GM19324 (cell line): ENCODE measurements around the gene SUB1.
"Not testable (repeated sequence)": the region's sequence is repeated elsewhere in the genome, so short reads cannot be mapped to it uniquely, and the experiment has no call there.

ENCODE experiments used
- ATAC-seq: cut with Tn5 transposase; IDR thresholded peaks from one replicate; pipeline ENCODE4 v1.9.1; 2021; ENCODE audit warnings: mild to moderate bottlenecking, moderate library complexity; ENCODE audit not compliant: unreplicated experiment, low FRiP score

Gene SUB1

DNA sequence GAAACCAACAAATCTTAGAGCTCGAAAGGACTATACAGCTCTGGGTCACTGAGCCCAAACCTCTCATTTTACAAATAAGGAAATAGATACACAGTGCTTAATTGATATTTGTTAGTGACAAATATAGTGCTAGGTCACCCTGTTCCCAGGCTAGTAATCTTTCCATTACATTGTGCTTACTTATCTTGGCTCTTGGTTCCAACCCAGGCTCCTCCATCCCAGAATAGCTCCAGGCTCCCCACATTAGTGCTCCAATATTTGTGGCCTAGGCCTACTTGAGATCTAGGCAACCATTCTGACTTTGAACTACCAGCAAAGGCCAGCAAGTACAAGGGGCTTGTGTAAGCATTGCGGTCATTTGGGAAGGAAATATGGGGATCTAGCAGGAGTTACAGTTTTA, 21.7 kb upstream of the SUB1 start:
- no peak for ATAC-seq

DNA sequence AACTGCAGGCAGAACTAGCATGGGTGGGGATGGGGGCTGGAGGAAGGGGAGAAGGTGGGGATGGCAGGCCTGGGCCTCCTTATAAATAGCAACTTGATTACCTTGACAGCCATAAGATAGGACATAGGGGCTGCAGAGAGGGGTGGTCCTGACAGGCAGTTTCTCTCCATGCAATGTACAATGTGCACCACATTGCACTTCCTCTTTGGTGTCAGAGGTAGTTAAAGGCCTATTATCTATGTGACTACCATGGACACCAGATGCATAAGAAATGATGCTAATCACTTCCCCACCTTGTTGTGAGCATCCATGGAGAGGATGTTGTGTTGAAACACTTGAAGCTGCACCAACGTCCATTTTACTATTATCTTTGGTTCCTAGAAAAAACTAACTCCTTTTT, 20.2 kb upstream of the SUB1 start:
- no peak for ATAC-seq

DNA sequence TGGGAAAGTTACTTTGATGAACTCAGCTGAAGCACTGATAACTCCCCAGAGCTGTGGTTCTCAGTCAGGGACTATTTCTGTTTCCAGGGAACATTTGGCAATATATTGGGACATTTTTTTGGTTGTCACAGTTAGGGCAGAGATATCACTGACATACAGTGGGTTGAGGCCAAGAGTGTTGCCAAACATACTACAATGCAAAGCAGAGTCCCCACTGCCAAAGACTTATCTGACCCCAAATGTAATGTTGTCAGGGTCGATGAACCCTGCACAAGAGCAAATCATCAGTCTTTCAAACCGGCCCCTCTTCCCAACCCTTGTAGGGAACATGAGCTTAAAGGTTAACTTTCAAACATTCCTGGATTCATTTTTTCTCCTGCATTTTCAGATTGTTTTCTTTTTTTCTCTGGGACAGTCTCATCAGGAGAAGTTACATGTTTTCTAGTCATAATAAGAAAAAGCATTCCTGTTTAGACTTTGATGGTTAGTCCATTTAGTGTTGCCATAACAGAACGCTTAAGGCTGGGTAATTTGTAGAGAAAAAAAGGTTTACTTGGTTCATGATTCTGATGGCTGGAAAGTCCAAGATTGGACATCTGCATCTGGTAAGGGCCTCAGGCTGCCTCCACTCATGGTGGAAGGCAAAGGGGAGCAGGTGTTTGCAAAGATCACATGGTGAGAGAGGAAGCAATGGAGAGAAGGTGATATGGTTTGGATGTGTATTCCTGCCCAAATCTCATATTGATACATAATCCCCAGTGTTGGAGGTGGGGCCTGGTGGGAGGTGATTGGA, 18.8 kb upstream of the SUB1 start:
- ATAC-seq, result no peak

DNA sequence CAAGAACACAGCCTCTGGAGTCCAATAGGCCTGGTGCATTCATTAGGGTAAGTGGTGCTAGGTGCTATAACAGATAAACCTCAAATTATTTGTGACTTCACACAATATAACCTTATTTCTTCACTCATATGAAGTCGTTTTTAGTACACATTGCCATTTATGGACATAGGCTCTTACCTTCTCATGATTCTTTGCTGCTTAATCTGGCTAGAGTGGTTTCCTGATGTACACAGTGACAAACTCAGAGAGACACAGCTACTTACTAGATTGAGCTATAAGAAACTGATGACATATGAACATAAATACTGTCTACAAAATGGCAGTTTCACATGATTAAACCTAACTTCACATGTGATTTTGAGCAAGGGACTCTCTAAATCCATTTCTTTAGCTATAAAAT, 14.2 kb upstream of the SUB1 start:
- ATAC-seq, result no peak

DNA sequence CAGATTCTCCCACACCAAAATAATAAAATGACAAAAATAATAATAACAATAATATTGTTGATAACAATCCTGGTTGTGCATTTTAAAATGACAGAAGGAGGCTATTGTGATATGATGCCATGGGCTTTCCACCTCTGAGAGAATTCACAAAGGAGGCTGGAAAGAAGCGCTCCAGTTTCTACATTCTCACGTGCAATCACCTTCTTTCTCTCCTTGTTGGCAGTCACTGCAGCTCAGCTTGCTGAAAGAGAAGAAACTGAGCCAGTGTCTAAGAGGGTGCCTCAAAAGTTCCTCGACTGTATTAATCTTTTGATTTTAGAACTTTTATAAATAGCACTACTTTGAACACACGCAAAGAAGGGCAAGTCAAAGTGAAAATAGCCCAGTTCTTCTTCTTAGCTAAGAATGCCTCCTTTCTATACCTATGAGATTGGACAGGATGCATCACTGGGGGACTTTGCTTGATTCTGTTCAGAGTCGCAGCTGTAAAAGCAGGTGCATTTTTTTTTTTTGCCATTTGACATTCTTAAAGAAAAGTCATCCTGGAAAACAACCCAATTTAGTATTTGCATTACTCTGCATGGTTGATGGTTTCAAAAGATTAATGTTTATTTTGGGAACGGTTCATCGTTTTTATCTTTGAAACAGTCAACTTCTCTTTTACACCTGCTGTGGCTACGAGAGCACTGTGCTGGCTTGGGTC, 12.4 kb upstream of the SUB1 start:
- ATAC-seq, result peak; percentile 88

DNA sequence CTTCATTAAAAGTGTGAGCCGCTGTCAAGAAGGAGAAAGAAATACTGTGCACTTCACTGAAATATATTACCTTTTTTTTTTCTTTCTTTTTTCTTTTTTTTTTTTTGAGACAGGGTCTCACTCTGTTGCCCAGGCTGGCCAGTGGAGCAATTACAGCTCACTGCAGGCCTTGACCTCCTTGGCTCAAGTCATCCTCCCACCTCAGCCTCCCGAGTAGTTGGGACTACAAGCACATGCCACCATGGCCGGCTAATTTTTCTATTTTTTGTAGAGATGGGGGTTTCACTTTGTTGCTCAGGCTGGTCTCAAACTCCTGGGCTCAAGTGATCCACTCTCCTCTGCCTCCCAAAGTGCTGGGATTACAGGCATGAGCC, 11.9 kb upstream of the SUB1 start:
- ATAC-seq, result not testable (repeated sequence)

DNA sequence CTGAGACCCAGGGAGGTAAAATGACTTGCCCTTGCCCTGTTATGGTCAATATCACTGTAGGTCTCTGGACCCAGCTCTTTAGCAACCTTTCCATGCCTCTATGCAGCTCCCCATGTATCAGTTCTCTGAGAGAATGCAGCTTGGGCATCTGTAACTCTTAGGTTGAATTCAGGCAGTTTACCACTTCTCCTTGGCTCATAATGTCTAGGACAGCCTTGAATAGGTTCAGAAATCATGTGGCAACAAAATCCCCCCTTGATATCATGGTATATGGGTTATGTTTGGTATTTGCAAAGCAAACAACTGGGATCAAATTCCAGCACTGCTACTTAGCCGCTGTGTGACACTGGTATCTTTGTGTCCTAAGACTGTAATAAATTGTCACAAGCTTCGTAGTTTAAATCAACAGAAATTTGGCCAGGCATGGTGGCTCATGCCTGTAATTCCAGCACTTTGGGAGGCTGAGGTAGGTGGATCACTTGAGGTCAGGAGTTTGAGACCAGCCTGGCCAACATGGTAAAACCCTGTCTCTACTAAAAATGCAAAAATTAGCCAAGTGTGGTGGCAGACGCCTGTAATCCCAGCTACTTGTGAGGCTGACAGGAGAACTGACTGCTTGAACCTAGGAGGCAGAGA, 10.7 kb upstream of the SUB1 start:
- ATAC-seq, result no peak

DNA sequence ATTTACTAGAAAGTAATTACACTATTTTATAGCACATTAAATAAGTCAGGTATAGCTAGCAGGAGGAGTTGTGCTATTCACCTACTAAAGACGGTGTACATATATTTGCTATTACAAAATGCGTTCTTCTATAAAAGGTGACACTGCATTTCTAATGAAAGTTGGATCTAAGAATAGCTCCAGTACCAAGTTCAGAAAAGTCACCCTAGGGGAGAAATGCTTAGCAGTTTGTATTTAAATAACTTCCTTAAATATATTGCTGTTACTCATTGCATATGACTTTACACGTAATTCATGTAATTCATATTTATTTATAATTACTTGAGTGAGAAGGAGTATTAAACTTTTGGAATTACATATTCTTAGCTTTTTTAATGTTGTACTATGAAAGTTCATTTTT, 7.0 kb upstream of the SUB1 start:
- ATAC-seq, result no peak

DNA sequence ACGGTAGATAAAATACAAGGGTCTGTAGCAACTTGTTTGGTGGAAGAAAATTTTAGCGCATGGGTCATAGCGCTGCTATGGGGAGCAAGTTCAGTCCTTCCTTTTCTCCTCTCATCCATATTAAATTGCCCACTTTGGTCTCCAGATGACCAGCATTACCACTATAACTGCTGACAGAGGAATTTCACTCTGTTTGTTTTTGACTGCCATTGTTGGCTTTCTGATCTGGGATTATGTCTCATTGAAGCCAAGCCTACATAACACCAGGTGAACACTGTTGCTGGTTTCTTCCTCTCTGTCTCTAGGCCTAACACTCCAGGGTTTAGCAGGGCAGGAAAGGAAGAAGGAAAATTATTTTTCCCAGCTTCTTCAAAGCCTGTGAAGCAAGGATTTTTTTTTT, 6.6 kb upstream of the SUB1 start:
- ATAC-seq, result no peak

DNA sequence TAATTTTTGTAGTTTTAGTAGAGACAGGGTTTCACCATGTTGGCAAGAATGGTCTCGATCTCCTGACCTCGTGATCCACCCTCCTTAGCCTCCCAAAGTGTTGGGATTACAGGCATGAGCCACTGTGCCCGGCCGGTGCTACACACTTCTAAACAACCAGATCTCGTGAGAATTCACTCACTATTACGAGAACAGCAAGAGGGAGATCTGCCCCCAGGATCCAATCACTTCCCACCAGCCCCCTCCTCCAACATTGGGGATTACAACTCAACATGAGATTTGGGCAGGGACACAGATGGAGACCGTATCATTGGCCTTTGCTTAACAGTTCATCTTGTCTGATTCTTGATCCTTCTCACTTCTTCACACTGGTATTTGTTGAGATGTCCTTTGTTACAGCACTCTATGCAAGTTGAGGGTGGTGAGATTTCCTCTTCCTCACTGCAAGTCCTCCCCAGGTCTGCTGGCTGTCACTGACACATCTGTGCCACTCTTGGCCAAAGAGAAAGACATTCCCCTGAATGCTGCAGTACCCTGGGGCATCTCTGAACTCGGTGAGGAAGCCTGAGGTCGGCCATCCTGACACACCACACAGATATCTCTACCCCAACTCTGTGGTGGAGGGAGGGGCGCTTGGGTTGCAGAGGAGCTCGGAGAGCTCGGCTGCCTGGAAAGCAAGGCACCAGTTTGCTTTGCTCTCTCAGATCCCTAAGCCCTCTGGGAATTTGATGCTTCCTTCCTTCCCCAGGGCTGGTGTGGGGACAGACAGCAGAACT, 4.2 kb upstream of the SUB1 start:
- no peak for ATAC-seq

DNA sequence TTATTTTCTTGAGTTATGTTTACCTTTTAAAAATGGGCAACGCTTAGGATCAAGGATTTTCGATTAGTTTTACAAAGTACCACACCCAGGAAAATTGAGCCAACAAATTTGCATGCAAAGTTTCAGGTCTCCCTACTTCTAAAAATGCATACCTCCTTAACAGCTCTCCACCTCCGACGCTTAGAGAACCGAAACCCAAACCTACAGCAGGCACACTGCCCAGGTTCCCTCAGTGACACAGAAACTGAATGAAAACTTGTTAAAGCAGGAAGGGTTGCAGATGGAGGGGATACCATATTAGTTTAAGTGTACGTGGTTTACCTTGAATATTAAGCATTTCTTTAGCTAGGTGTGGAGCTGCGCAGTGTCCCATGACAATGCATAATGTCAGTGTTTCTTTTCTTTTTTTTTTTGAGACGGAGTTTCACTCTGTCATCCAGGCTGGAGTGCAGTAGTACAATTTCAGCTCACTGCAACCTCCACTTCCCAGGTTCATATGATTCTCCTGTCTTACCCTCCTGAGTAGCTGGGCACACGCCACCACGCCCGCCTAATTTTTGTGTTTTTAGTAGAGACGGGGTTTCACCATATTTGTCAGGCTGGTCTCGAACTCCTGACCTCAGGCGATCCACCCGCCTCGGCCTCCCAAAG, 1.6 kb upstream of the SUB1 start:
- ATAC-seq, result peak; percentile 72

DNA sequence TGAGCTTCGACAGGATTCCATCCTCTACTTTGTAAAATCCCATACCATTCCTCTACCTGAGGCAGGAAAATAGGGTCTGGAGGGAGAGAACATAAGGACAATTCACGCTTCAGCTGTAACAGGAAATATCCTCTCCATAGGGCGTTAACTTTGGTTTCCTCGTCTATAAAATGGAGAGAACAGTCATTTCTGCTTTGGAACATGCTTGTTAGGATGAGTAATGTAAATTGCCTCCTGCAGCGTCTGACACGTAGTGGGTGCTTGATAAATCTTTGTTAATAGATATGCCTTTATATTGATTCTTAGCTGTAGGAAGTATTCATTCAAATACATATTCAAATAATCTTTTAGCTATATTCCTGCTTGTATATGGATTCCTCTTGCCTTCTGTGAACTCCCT, 711 bp upstream of the SUB1 start:
- no peak for ATAC-seq

DNA sequence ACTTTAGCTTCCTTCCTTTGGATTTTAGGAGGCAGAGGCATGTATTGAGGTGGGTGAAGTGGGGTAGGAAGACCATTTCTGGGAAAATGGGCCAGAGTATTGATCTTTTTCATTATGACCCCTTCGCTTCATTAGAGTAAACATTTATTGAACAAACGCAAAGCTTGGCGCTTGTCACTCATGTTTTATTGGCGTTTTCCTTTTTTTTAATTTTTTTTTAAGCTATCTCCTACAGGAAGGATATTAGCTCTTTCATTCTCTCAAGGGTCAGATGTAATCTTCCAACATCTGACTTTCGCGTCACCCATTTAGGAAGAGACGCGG, 273 bp upstream of the SUB1 start:
- no peak for ATAC-seq

DNA sequence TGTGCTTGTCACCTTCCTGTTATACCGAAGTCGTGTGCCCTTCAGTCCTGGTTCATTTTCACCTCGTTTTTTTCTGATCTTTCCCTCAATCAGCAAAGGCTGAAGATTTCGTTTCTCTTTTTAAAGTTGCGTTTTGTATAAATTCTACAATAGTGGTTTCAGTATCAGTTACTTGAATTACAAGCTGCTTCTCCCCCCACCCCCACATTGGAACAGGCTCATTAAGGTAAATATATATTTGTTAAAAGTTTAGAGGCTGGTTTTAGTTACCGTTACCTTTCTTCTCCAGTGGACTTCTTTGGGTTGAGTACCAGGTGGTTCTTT, 881 bp downstream of the SUB1 start:
- ATAC-seq, result no peak

DNA sequence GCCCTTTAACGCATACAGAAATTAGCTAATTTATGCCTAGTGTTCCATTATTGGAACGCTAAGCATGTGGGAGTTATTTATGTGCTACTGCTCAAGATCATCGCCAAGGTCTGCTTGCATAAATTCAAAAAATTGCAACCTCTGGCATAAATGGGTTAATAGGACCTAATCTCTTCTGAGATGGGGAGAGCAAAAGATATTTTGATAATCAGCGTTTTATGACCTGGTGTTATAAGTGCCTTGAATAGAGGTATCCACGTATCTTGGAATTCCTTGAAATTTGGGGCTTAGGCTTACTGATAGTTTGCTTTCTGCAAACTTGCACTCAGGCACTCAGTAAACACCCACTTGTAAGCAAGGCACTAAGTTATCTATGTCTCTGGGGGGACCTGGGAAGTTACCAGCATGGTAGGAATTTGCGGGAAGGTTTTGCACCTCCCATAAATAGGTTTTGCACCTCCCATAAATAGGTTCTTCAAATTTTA, 1.8 kb downstream of the SUB1 start:
- no peak for ATAC-seq

DNA sequence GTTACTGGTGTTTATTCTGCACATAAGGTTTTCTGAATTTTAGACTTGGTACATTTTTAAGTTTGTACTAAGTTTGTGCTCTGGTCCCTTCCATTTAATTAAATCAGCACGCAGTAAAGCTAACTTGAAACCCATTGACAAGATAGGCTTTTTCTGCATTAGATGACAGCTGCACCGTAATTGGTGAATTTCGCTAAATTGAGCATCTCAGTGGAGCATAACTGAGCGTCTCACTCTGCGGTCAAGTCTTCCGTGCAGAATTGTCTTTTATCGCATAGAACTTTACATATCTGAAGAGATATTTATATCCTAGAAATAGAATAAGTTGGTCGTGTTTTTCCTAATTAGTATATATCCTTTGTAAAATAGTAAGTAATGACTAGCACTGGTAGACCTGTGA, 4.1 kb downstream of the SUB1 start:
- ATAC-seq, result no peak

DNA sequence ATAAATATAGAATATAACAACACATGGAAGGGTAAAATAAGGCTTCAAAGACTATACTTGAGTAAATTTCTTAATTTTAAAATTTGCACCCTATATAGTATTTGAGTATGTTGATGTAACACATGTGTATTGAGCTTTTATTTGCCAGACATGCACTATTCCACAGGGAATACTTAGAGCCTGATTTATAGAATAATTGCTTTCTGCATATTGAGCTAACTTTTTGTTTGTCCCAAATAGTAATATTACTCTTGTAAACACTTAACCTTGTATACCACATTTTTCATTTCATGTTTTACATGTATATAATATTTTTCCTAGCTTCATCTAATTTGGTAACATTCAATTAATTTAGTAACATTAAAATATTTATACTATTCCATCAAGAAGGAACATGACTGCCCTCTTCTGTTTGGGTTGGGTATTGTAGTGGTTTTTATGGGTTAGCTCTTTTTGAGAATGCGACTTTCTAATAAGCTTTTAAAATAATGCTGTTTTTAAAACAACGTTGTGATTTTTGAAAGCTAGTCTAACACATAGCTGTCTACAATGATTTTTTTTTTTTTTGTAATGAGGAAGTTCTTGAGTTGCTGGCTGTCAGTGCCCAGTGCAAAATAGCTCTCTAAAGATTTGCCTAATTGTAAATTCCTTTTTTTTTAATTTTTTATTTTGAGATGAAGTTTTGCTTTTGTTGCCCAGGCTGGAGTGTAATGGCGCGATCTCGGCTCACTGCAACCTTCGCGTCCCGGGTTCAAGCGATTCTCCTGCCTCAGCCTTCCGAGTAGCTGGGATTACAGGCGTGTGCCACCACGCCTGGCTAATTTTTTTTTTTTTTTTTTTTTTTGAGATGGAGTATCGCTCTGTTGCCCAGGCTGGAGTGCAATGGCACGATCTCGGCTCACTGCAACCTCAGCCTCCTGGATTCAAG, 4.8 kb downstream of the SUB1 start:
- ATAC-seq, result no peak

DNA sequence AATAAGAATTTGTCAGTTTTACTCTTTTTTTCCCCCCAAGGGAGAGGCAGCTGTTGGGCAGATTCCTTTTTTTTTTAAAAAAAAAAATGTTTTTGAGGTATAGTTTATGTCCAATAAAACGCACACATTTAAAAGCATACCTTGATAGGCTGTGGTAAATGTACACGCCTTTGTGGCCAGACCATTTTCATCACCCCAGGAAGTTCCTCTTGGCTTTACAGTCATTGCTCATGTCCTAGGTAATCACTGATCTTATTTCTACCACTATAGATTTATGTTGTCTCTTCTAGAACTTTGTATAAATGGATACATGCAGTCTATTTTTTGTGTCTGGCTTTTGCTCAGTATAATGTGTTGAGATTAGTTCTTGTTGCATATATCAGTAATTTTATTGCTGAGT, 9.8 kb downstream of the SUB1 start:
- no peak for ATAC-seq

DNA sequence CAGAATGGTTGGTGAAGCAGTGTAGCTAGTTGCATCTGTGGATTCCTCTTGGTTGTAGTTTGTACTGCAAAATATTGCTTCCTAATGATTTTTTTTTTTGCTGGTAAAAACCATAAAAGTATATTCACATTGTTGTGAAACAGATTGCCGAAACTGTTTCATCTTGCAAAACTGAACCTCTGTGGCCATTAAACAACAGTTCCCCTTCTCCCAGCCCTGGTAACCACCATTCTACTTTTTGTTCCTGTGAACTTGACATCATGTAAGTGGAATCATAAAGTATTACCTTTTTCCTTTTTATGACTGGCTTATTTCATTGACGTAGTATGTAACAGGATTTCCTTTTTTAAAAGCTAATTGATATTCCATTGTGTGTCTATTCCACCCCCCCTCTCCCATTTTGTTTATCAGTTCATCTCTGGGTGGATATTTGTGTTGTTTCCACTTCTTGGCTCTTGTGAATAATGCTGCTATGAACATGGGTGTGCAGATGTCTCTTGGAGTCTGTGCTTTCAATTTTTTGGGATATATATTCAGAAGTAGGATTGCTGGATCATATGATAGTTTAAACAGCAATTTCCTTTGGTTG, 11.8 kb downstream of the SUB1 start:
- no peak for ATAC-seq
